Activated naive CD8-positive, alpha-beta T cell treated with anti-CD3 and anti-CD28 coated beads, Interleukin-2, amount 10 ng/mL, durations not matched to agents 7 days and 5 days (primary cell): ENCODE measurements around the gene ISY1. TPM values are rescaled to one million over a fixed set of nuclear protein-coding genes. Genes with fewer than 3 reads are reported as not detected.
A peak's percentile ranks its signal among the peaks of the same experiment; 100 is the strongest.

Experiments used
- ATAC-seq: fragments of 150-1000 bp; cut with Tn5 transposase; one replicate; pipeline ENCODE4 v1.10.0; 2021; ENCODE audit warnings: low read depth, moderate library complexity
- POLR2A ChIA-PET: fragments of 350-600 bp; sonication (Branson Sonifier 250); formaldehyde crosslinking; loops from one replicate; lab custom pipeline; 2021; ENCODE audit warnings: antibody characterized with exemption; lab: Charles Lee
- DNase-seq: peaks from one replicate; pipeline ENCODE4 v3.0.0; 2021
- H3K27ac Mint-ChIP-seq: one replicate; pipeline ENCODE4 v1.8.0; 2022; ENCODE audit warnings: mild to moderate bottlenecking, mixed read lengths
- H3K27me3 Mint-ChIP-seq: one replicate; pipeline ENCODE4 v1.8.0; 2022; ENCODE audit warnings: mild to moderate bottlenecking, moderate library complexity, mixed read lengths
- H3K36me3 Mint-ChIP-seq: one replicate; pipeline ENCODE4 v1.8.0; 2021; ENCODE audit warnings: mild to moderate bottlenecking, mixed read lengths
- H3K4me1 Mint-ChIP-seq: one replicate; pipeline ENCODE4 v1.8.0; 2021; ENCODE audit warnings: mixed read lengths
- H3K4me3 Mint-ChIP-seq: one replicate; pipeline ENCODE4 v1.8.0; 2022; ENCODE audit warnings: mild to moderate bottlenecking, moderate library complexity, mixed read lengths
- H3K9me3 Mint-ChIP-seq: one replicate; pipeline ENCODE4 v1.8.0; 2021; ENCODE audit warnings: mixed read lengths
- total RNA-seq, 2 experiments: library from RNA; stranded (reverse); gene quantifications; one replicate each; pipeline ENCODE4 v1.2.3, GENCODE V29; 2021

ISY1 gene
- total RNA-seq, 2 experiments from 2014 or later, result 52.1 to 59.0 TPM

DNA sequence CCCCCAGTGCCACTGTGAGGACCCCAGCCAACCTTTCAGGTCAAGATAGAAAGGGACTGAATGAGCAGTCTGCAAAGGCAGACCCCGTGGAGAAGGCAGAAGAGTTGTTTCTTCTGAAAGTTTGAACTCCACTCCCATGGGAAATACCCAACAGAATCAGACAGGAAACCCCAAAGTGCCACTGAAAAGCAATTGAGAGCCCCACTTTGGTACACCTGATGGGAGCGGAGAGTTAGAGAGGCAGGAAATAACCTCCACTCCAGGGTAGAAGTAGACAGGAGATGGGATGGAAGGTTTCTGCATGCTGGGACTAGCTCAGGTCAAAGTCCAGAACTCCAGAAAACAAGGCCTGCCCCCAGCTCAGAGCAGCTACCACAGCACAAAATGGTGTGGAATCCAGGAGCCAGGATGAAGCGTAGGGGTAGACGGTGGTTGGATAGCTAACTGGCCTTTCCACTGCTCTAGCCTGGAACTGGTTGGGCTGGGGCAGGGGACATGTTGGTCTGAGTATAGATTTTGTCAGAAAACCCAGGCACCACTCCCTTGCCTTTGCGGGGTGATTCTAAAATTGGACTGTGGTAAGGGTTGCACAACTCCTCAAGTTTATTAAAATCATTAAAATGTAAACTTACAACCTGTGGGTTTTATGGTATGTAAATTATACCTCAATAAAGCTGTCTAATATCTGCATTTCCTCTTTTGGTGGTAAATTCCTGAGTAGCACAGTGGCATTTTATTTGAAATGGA, 37.4 kb downstream of the ISY1 start:
- peak overlapping the region; percentile 60 for H3K27ac Mint-ChIP-seq
- POLR2A ChIA-PET, result interaction anchor here (0.6 to 5.7 kb wide), 5 partner anchors 11 to 192 kb away, joined by 3 to 112 read pairs (median 3); a partner anchor contains a TSS
- no peaks in the 10 kb centered on the region for H3K27me3 Mint-ChIP-seq
- ATAC-seq, result no peak
- H3K9me3 Mint-ChIP-seq, result no peaks in the 10 kb centered on the region
- peaks cover 15% of the 10 kb centered on the region for H3K4me1 Mint-ChIP-seq
- H3K4me3 Mint-ChIP-seq, result no peak overlapping the region
- DNase-seq, result no peak
- peaks cover 19% of the 10 kb centered on the region for H3K36me3 Mint-ChIP-seq

DNA sequence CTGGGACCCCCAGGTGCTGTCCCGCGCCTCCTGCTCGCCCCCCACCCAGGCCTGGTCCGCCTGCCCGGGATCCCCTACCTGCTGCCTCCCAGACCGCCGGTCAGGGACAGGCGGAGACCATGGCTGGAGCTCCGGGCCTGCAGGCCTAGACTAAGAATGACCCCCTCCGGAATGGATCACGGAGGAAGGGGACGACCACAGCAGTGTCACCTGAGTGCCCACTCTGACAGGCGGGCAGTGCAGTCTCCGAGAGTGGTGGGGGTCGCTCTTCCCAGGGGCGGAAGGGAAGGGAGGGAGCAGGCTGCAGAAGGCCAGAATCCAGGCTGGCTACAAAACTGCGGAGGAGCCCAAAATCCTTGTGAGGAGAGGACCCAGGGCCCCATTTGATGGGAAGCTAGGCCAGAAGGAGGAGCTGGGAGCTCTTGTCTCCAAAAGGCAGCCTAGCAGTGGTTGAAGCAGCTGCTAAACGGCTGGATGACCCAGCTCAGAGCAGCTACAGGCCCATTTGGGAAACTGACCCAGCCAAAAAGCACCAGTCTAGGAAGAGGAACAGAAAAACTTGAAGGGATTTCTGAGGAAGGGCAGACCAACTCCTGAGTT, 38.4 kb downstream of the ISY1 start:
- peak overlapping the region; percentile 94 for H3K27ac Mint-ChIP-seq
- H3K4me3 Mint-ChIP-seq, result peak overlapping the region; percentile 88
- DNase-seq, result no peak
- ATAC-seq, result no peak
- POLR2A ChIA-PET, result interaction anchor here (0.6 to 5.7 kb wide), 17 partner anchors 9 to 442 kb away, joined by 3 to 112 read pairs (median 13); partner anchors contain the start of genes CFAP92, CNBP, COPG1 and IFT122
- H3K4me1 Mint-ChIP-seq, result peaks cover 24% of the 10 kb centered on the region
- H3K9me3 Mint-ChIP-seq, result no peaks in the 10 kb centered on the region
- peaks cover 28% of the 10 kb centered on the region for H3K36me3 Mint-ChIP-seq
- H3K27me3 Mint-ChIP-seq, result no peaks in the 10 kb centered on the region

DNA sequence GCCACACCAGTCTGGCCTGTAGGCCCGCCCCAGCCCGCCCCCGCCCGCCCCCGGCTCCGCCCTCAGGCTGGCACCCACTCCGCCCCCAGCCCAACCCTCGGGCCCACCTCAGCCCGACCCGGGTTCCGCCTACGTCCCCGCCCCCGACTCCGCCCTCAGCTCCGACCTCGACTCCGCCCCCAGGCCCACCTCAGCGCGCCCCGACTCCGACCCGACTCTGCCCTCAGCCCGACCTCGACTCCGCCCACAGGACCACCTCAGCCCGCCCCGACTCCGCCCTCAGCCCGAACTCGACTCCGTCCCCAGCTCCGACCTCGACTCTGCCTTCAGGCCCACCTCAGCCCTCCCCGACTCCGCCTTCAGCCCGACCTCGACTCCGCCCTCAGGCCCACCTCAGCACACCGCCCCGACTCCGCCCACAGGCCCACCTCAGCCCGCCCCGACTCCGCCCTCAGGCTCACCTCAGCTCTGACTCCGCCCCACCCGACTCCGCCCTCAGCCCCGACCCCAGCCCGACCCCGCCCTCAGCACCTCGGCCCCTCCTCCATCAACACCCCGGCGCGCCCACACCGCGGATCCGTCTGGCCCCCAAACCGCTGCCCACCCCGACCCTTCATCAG, 39.0 kb downstream of the ISY1 start, which contains the start of gene RAB43:
RAB43 (minus strand) TSS at position 13 of the 620 bp plus-strand sequence. CDS start 315 bp downstream, outside the sequence.
- Mint-ChIP-seq H3K36me3 (peaks cover 31% of the 10 kb centered on the region), H3K27me3 (no peaks in the 10 kb centered on the region), H3K4me1 (peaks cover 30% of the 10 kb centered on the region), H3K4me3 (peak within 1 kb of the TSS; percentile 93), H3K27ac (peak within 1 kb of the TSS; percentile 98), H3K9me3 (no peaks in the 10 kb centered on the region)
- ATAC-seq, result peak; percentile 55
- DNase-seq, result peak; percentile 97
- POLR2A ChIA-PET, result interaction anchor here (0.5 to 5.7 kb wide), 27 partner anchors 10 to 441 kb away, joined by 3 to 112 read pairs (median 9); partner anchors contain the start of genes CFAP92, CNBP, COPG1 and HMCES

DNA sequence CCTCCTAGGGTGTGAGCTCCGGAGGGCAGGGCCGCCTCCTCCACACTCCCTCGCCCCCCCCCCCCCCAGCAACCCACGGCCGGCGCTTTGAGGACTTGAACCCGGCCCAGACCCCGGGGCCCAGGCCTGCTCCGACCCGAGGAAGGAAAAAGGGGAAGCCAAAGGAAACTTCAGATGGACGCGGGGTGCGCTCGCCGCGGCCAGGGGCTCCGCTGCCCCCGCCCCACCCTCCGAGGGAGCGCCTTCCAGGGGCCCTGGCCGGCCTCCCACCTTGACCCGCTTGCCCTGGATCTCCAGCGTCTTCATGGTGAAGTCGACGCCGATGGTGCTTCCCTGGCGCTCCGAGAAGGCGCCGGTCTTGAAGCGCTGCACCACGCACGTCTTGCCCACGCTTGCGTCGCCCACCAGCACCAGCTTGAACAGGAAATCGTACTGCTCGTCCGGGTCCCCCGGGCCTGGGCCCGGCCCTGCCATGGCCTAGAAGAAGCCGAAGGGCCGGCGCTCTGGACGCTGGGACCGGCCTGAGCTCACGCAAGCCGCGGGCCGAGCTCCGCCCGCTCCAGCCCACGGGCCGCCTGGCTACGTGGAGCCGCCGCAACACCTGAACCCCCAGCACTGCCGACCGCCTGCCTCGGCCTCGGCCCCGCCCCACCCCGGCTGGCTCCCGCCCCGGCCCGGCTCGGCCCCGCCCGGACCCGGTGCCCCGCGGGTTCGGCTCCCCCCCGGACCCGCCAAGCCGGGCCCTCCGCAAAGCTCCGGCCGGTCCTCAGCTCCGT, 39.7 kb downstream of the ISY1 start:
- no peak for DNase-seq
- peaks cover 35% of the 10 kb centered on the region for H3K4me1 Mint-ChIP-seq
- peak overlapping the region; percentile 93 for H3K4me3 Mint-ChIP-seq

DNA sequence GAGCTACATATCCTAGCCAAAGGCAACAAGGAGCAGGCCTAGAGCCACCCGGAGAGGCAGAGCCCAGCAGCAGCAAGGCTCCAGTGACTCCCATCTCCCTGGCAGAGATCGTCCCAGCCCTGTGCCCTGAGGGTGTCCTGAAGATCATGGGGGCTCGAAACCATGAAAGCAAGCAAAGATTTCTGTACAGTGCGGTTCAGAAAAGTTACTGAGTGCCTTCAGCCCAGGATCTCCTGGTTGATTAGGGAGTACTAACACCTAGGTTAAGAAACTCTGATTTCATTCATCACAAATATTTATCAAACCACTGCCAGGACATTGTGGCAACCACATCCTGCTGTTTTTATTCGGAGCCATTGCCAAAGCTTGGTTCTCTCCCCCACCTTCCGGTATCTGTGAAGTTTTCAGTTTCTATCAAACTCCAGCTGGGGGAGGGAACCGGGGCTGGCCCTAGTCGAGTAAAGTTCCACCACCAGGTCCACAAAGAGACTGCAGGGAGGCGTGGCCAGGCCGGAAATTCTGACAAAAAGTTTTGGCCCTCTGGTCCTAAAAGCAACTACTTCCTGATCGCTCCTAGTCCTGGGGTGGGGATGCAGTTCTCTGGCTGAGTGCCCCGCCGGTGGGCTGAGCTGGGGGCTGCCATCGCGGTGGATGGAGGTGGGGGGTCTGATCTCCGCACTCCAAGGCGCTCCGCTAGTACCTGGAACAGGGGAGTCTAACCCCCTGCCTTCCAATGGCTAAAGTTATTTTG, 40.4 kb downstream of the ISY1 start:
- no peaks in the 10 kb centered on the region for H3K9me3 Mint-ChIP-seq
- H3K27ac Mint-ChIP-seq, result peak overlapping the region; percentile 98
- H3K4me3 Mint-ChIP-seq, result peak overlapping the region; percentile 93
- ATAC-seq (peak; percentile 63), DNase-seq (peak; percentile 88)
- peaks cover 34% of the 10 kb centered on the region for H3K36me3 Mint-ChIP-seq
- POLR2A ChIA-PET, result interaction anchor here (0.6 to 5.7 kb wide), 35 partner anchors 11 to 995 kb away, joined by 3 to 112 read pairs (median 6); partner anchors contain the start of genes ACAD9, CFAP92, CNBP and COPG1
- H3K4me1 Mint-ChIP-seq, result peaks cover 40% of the 10 kb centered on the region
- H3K27me3 Mint-ChIP-seq, result no peaks in the 10 kb centered on the region

More for the DNA sequence above, 39.7 kb downstream of the ISY1 start:
- peaks cover 35% of the 10 kb centered on the region for H3K36me3 Mint-ChIP-seq
- no peaks in the 10 kb centered on the region for H3K9me3 Mint-ChIP-seq
- H3K27me3 Mint-ChIP-seq, result no peaks in the 10 kb centered on the region
- ATAC-seq, result peak; percentile 24
- POLR2A ChIA-PET, result interaction anchor here (0.5 to 5.7 kb wide), 37 partner anchors 10 to 996 kb away, joined by 3 to 112 read pairs (median 5); partner anchors contain the start of genes CFAP92, CNBP, COPG1 and HMCES
- peak overlapping the region; percentile 98 for H3K27ac Mint-ChIP-seq

DNA sequence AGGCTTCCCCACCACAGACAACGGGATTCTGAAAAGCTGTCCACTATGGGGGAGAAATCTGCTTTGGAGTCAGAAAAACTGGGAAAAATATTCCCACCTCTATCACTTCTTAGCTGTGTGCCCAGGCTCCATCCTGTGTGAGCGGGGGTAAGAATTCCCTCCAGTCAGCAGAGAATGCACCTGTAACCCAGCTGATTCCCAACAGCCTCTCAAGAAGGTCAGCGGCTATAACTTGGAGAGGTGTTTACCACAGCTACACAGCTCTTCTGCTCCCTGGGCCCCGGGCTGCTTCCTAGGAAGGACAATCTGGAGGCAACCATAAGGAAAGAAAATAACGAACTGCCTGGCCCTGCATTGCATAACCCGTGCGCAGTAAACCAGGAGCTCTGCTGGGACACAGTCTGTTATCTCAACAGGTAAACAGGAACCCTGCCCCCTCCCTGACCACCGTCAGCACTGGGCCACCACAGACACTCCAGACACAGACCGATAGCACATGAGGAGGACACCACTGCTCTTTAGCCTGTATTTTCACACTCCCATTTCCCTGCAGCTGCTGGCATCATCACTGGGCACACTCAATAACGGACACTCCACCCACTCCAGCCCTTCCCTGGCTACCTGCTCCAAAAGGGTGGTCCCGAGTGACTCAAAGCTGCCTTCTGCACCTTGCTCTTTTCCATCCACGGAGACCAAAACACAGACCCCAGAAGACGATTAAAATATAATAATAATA, 41.3 kb downstream of the ISY1 start:
- POLR2A ChIA-PET, result interaction anchor here (0.8 to 5.7 kb wide), 25 partner anchors 10 to 321 kb away, joined by 3 to 112 read pairs (median 11); partner anchors contain the start of genes ACAD9, CFAP92, CNBP and COPG1
- Mint-ChIP-seq H3K4me1 (peaks cover 46% of the 10 kb centered on the region), H3K4me3 (peak overlapping the region; percentile 93), H3K9me3 (no peaks in the 10 kb centered on the region), H3K36me3 (peaks cover 37% of the 10 kb centered on the region), H3K27ac (peak overlapping the region; percentile 98), H3K27me3 (no peaks in the 10 kb centered on the region)
- no peak for ATAC-seq
- peak; percentile 60 for DNase-seq

DNA sequence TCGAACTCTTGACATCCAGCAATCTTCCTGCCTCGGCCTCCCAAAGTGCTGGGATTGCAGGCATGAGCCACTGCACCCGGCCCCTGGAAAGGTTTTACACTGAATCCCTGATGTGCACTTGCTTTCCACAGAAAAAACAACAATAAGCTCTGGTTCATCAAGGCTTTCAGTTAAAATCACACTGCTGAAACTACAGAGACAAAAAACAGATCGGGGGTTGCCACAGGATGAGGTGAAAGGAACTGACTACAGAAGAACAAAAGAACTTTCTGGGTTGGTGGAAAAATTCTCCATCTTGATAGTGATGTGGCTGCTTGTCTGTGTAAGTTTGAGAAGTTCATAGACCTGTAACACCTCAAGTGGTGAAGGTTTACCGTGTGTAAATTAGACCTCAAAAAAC, 42.1 kb downstream of the ISY1 start:
- DNase-seq, result no peak
- ATAC-seq, result peak; percentile 14
- Mint-ChIP-seq H3K4me3 (peak overlapping the region; percentile 93), H3K27me3 (no peaks in the 10 kb centered on the region), H3K36me3 (peaks cover 45% of the 10 kb centered on the region), H3K9me3 (no peaks in the 10 kb centered on the region), H3K4me1 (peaks cover 54% of the 10 kb centered on the region), H3K27ac (peak overlapping the region; percentile 98)
- POLR2A ChIA-PET, result interaction anchor here (0.5 to 5.7 kb wide), 18 partner anchors 9 to 322 kb away, joined by 3 to 112 read pairs (median 6); a partner anchor contains a TSS

DNA sequence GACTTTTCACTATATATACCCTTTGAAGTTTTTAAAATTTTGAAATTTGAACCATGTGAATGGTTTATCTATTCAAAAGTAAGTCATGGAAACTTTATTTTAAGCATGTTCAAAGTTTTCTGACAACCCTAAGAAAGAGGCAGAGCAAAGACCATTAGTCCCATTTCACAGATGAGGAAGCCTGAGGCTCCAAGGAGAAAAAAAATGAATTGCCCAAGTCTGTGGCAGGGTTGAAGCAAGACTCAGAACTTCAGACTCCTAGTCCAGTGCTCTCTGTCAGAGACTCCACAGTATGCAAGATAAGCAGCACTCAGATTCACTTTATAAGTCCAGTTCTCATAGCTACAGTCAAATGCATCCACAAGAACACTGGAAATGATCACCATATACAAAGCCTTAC, 43.7 kb downstream of the ISY1 start:
- peaks cover 56% of the 10 kb centered on the region for H3K36me3 Mint-ChIP-seq
- peak overlapping the region; percentile 93 for H3K4me3 Mint-ChIP-seq
- POLR2A ChIA-PET, result interaction anchor here (1.0 to 2.4 kb wide), 5 partner anchors 49 to 238 kb away, joined by 3 to 8 read pairs (median 3); partner anchors contain the start of genes ACAD9 and CNBP
- DNase-seq (no peak), ATAC-seq (no peak)
- H3K9me3 Mint-ChIP-seq, result no peaks in the 10 kb centered on the region
- peaks cover 56% of the 10 kb centered on the region for H3K4me1 Mint-ChIP-seq
- H3K27ac Mint-ChIP-seq, result peak overlapping the region; percentile 98
- no peaks in the 10 kb centered on the region for H3K27me3 Mint-ChIP-seq

DNA sequence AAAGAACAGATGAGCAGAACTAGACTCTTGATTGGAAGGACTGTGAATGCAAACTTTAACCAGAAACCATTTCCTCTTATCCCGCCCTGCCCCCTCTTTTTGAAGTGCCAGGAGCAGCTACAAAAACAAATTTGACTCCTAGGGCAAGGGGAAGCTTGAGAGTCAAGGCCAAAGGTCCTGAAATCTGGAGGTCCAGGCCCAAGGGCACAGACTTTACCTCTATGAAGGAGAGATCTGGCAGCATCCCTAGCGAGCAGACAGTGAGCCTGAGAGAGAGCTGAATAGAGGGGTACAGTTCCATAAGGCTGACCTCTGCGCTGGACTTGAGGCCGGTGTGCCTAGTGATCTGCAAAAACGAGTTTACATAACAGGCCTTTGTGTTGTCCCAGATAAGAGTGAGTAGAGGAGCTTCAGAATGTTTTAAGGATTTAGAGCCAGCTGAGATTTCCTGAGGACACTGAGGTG, 44.3 kb downstream of the ISY1 start:
- DNase-seq (peak; percentile 51), ATAC-seq (no peak)
- Mint-ChIP-seq H3K4me3 (peak overlapping the region; percentile 93), H3K27ac (peak overlapping the region; percentile 98), H3K36me3 (peaks cover 56% of the 10 kb centered on the region), H3K27me3 (no peaks in the 10 kb centered on the region), H3K4me1 (peaks cover 54% of the 10 kb centered on the region), H3K9me3 (no peaks in the 10 kb centered on the region)
- POLR2A ChIA-PET, result interaction anchor here (0.9 to 2.4 kb wide), 11 partner anchors 10 to 237 kb away, joined by 3 to 8 read pairs (median 3); partner anchors contain the start of genes ACAD9, CNBP and COPG1

DNA sequence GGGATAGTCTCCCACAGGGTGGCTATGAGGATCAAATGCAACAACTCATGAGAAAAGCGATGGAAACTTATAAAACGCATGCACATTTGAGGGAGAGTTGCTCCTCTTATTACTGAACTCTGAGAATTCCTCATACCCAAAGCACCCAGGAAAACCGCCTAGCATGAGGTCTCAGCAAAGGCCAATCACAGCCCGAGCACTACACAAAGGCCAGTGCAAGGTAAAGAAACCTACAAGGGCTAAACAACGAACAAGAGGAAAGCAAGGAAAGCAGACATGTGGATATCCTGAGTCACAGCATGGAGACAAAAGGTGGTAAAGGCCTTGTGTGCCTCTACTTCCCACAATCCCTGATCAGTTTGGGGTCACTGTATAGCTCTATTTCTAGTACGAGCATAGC, 46.4 kb downstream of the ISY1 start:
- Mint-ChIP-seq H3K9me3 (no peaks in the 10 kb centered on the region), H3K27me3 (no peaks in the 10 kb centered on the region), H3K27ac (peak overlapping the region; percentile 91), H3K4me1 (peaks cover 67% of the 10 kb centered on the region), H3K36me3 (peaks cover 60% of the 10 kb centered on the region), H3K4me3 (peak overlapping the region; percentile 74)
- POLR2A ChIA-PET, result interaction anchor here (0.6 kb wide), 1 partner anchor 135 kb away, joined by 3 read pairs; the partner anchor contains the start of gene COPG1
- DNase-seq (no peak), ATAC-seq (no peak)
